Measurements from ENCODE around the gene PIP5K1C.

GRCh38 chr19:3663838-3664237 is 36.4 kb downstream of the PIP5K1C start:
- TF ChIP-seq CTCF (IDR thresholded peaks at IDR 0.05) (no peak), EZH2 (IDR thresholded peaks at IDR 0.05; ENCODE audit: borderline replicate concordance, insufficient read depth, low read depth, low read length, poor library complexity, severe bottlenecking) (no peak)

All from B cell (primary cell).